HG02970 (cell line): ENCODE data around the gene MST1R.

Experiments used
- ATAC-seq: cut with Tn5 transposase; IDR thresholded peaks from one replicate; pipeline ENCODE4 v1.9.1; 2021; ENCODE audit warnings: mild to moderate bottlenecking, moderate library complexity, moderate number of reproducible peaks; ENCODE audit not compliant: unreplicated experiment, low FRiP score

Gene MST1R

DNA sequence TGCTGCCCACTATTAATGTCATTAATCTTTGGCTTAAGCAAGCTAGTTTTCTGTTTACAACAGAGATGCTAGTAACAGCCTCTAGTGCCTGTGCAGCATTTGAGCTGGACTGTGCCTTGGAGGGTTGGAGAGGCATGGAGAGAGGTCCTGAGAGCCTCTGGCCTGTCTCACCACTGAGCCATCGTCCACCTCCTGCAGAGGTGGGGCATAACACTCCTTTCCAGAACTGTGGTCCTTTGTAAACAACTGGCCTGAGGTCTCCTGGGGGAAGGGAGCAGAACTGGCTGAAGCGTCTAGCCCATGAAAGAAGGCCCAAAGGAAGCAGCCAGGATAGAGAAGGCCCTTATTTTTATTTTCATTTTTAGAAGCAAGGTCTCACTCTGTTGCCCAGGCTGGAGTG, 24.0 kb downstream of the MST1R start:
- no peak for ATAC-seq

DNA sequence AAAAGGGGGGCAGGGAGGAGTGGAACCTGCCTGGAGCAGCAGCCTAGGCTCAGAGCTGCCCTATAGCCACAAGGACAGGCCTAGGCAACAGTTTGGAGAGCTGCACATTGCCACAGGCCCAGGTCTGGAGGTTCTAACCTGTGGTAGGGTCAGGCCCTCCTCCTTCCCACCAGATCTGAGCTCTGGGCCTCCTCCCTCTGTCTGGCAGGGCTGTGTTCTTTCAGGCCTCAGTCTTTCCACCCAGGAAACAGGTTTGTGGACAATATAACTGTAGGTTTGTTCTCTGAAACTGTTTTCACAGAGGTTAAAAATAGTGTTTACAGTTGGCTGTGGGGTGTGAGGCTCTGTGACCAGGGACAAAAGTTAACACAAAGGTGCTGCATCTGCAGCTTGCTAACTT, 25.0 kb downstream of the MST1R start:
- no peak for ATAC-seq

DNA sequence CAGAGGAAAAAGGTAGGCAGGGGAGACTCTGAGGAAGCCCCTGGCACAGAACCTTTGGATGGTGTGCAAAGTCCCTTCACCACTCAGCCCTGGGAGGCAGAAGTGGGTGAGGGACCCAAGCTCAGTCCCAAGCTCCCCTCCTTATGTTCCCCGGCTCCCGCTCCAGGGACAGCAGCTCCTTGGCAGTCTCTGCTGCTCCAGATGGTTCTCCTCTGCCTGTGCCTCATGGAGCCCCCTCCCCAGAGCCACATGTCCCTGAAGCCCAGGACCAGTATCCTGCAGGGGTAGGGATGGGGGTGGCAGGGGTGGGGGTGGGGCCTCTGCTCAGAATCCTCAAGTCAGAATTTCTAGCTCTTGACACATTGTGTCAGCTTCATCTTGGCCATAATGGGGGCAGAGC, 26.0 kb downstream of the MST1R start:
- ATAC-seq, result no peak

DNA sequence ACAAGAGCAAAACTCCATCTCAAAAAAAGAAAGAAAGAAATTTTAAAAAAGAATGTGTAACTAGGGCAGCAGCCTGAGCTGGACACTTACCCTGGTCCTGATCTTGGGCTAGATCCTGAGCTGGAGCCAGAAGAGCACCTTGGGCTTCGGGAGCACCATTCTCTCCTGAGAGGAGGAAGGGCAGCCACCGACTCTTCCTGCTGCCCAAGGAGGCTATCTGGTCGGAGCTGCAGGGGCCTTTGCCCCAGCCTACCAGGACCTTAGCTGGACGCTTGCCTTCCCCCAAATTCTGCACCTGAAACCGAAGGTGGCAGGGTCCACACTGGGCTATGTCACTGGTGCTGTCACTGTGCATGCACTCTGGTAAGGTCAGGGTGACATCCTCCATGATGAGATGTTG, 27.1 kb downstream of the MST1R start:
- ATAC-seq, result no peak

DNA sequence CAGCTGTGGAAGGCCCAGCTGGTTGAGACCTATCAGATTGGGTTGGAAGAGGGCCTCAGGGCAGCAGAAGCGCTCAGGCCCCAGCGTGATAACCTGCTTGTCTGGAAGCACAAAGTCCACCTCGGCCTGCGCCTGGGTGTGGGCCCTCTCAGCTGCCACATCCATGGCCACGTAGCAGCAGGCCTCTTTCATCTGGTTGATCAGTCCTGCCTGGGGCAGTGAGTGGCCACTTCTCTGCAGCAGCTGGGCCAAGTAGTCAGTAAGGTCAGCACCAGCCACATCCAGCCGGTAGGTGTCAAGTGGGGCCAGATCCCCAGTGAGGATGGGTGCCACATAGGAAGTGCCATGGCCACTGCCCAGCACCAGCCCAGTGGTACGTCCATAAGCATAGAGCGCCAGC, 30.1 kb downstream of the MST1R start:
- no peak for ATAC-seq

DNA sequence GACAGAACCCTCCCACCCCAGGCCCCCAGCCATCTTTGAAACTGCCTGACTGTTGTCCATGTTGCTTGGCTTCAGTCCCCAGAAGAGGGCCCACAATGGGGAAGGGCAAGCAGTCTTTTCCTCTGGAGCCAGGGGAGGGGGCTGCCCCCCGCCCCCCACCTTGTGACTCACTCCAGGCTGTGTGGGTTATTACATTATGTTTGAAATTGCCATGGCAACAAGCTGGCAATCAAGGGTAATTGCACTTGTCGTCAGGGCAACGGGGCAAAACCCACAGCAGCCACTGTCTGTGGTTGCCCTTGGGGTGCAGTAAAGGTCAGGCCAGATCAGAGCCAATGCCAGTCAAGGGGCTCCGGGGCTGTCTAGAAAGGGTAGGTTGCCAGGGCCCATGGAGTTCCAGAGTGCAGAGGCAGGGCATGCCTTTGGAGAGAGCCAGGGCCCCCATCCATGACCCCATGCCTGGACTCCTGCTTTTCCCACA, 30.8 kb downstream of the MST1R start:
- ATAC-seq, result no peak

DNA sequence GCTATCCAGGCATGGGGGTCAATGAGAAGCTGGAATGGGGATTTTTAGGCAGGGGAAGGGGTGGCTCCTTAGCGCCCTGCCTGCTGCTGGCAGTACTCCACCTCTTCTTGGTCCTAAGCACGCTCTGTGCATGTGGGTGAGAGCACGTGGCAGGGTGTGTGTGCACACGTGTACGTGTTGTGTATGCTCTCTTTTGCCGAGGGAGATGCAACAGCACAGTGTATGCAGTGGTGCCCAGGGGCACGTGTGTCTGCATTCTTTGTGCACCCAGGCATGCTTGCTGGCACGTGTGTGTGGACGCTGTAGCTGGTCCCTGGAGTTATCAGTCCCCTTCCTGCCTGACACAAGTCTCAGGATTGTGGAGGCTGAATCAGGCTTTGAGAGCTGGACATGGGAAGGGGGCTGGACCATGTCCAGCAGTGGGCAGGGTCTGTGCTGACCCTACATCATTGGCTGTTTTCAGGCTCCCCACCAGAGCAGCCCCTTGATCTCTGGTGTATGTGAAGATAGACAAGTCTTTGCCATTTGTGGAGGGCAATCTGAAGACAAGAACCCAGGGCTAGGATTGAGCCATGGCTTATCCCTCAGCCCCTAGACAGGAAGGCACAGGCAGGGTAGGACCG, 32.0 kb downstream of the MST1R start:
- ATAC-seq, result no peak

DNA sequence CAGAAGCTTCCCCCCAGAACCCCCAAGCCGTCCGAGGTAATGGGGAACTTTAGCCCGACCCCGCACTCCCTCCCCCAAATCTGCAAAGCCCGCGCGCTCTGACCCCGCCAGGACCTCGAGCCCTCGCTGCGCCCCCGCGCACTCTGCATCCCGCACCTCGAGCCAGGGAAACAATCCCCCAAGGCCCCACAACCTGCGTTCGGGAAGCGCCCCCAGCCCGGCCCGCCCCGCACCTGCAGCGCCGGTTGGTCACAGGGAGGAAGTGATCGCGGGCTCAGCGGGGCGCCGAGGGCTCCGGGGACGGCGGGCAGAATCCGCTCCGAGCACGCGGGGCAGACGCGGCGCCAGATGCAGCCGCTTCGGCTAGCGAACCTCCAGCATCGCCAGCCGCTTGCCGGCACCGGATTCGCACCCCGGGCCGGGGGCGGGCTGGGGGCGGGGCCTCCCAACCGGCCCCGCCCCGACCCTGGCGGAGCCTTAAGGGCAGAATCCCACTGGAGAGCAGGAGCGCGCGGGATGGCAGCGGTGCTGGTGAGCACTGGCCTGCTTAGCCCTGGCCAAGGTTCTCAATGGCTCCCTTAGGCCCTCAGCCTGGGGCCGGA, 34.0 kb downstream of the MST1R start, which contains the start of gene CAMKV:
Gene CAMKV (minus strand): TSS at position 382 of the 602 bp plus-strand sequence. CDS start 7,518 bp downstream, outside the sequence.
- ATAC-seq, result no peak

DNA sequence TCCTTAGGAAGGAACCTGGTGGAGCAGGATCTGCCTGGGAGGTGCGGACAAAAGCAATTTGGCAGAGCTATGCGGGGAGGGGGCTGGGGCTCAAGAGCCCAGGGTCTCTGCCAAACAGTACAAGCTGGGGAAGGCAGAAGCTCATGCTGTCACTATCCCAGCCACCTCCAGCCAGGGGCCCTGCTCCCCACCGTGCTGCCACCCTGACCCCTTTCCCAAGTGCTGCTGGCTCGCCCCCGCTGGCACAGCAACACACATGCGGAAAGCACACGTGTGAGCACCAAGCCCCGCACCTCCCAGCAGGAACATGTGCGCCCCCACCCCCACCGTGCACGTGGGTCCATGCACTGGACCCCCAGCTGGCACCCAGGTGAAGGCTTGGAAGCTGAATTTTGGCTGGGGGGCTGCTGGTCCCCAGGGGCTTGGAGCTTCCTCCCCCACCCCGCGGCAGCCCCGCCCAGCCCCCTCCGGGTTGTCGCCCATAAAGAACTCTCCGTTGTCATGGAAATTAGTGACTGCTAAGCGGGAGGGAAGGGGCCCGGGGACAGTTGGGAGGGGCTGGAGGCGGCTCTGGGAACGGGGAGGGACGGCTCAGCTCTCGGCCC, 34.7 kb downstream of the MST1R start:
- ATAC-seq, result no peak

DNA sequence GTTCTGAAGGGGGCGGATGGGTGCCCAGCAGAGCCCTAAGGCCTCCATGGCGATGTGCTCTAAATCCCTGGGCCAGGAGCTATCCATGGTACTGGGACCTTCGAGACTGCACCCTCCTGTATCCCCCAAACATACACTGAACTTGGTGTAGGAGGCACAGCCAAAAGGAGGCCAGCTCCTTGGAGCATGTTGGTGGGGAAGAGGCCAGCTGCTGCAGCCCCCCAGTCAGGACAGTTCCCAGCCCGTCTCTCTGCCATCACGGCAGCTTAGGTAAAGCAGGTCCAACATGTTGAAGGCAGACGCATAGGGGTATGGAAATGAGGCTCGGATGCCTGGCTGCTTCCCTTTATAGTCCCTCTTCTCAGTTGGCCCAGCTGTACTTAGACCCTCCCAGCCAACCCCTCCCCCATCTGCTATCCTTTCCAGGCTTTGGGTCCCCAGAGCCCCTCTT, 35.8 kb downstream of the MST1R start:
- no peak for ATAC-seq

DNA sequence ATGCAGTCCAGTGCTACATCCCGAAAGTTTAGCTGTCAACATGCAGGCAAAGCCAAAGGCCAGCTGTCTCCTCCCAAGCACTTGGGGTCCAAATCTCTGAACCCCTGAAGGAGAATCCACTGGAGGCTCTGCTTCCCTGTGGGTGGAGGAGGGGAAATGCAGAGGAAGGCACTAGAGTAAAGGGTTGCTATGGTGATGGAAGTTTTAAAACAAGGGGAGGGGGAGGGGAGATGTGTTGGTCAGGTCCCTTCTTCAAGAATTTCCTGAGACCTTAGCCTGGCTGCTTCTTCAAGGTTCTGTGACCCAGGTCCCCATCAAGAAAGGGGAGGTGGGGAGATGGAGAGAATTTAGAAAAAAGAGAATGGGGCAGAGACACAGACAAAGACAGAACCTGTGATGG, 36.3 kb downstream of the MST1R start:
- ATAC-seq, result no peak

DNA sequence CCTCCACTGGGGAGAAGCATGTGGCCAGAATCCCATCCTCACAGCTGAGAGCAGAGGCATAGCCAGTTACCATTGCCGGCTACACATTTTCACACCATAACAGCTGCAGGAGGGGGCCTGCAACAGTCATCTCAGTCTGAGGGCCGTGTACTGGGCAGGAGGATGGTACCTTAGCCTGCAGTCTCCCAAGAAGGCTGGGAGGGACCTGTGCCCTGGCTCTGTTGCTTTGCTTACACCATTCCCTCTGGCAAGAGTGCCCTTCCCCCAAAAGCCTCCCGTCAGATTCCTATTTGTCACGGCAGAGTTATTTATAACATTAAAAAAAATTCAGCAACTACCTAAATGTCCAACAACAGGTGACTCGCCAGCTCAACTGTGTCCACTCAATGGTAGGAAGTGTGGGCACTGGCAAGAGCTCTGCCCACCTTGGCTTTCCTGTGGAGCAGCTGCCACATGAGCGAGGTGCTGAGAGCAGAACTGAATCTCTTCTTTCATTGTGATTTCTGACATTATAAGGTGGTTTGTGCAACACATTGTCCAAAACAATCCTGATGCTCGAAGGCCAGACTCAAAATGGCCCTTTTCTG, 38.4 kb downstream of the MST1R start:
- no peak for ATAC-seq

DNA sequence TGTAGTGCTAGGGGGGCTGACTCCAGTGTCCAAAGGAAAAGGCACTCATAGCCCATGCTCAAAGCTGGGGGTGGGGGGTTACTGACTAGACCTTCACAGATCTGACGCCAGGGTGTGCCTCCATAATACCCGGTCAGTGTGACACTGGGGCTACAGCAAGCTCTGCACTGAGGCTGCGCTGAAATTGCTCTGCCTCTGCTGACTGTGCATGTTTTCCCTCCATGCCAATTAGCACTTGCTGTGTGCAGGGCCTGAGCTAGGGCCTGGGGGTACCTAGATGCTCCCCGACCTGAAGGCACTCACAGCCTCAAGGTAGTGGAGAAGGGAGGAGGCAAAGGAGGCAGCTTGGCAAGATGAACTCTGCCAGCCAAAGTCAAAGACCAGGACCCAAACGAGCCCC, 39.2 kb downstream of the MST1R start:
- ATAC-seq, result no peak

DNA sequence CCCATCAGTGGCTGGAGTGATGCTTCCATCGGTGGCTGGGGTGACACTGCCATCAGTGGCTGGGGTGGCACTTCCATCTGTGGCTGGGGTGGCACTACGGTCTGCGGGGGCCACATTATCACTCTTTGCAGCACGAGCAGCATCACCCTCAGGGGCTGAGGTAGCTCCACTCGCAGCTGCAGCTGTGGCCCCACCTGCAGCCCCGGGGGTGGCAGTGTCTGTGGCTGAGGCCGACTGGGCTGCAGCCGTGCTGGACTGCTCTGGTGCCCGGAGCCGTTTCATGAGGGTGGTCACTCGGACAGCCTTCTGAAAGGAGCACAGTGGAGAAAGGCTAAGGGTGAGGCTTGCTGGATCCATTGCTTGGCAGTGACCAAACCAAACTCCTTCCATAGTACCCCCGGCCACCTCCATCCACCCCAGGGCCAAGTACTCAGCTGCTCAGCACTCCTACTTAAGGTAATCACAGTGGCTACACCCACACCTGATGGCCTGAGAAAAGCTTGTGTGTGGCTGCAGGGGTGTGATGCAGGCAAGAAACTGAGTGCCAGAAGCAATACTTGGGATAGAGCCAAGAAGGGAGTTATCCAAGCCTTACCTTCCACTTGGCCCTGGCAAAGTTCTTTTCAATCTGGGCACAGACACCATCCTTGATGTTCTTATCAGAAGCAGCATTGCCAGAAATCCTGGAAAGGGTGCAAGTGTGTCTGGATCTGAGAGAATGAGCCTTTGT, 43.9 kb downstream of the MST1R start:
- no peak for ATAC-seq

DNA sequence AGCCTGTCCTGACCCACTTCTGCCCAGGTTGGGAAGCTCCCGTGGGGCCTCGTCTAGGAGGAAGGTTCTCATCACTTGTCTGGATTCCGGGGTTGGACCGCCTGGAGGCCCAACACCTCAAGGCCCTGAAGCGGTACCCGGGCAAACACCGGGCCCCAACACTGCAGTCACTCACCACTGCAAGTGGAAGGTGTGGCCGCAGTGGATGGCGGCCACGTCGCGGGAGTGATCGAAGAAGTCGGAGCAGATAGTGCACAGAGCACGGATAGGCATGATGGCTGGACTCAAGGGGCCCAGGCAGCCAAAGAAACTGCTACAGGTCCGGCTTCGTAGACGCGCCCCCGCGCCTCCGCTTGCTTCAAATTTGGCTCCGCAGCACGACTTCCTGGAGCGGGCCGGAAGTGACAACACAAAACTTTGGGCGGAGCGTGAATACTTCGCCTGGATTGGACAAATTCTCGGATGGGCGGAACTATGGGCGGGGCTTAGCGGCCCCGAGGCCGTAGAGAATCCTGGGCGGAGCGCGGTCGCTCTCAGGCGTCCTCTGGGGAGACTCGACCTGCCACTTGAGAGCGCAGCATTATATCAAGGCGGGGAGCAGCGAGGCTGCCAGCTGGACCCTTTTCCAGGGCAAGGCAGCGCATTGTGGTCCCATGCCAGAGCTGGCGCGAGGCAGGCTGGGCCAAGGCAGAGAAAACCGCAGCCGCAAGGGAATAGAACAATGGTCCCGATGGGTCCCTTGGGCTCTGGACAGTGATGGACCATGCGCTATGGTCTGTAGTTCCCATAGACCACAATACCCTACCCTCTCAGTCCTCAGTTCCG, 47.3 kb downstream of the MST1R start, which contains the start of gene TRAIP:
Gene TRAIP (minus strand): TSS at position 384 of the 825 bp plus-strand sequence. CDS start 111 bp downstream, at position 273.
- peak; percentile 97 for ATAC-seq

DNA sequence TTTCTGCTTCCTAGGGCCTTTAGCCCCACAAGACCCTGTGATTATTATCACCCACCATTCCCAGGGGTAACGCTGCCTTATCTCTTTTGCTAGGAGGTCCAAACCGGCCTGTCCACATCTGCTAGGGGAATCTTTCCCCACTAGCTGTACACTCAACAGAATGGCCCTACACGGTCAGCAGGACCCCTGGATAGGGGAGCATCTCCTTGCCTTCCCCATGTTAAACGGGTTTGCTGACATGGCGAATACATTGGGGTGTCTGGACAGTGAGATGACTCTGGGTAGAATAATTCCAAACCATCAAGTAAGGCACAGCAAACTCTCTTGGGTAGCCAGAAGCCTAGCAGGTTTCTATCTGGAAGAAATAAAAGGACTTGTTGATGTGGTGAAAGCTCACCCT, 48.0 kb downstream of the MST1R start:
- no peak for ATAC-seq

DNA sequence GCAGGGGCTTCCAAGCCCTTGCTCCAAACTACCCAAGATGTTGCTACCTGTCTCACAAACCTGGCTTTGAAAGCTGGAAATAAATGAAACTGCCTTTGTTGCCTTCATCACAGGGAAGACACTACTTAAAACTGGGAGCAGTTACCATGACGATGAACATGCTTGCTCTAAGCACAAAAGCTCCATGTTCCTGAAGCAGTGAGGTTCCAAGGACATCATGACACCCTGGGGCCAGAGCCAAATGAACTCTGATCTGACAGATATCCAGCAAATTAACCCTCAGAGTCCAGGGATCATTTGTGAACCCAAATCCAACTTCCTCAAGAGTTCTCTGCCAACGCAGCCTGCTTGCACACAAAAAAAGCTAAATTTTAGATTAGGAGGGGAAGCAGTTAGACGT, 58.0 kb downstream of the MST1R start:
- no peak for ATAC-seq

DNA sequence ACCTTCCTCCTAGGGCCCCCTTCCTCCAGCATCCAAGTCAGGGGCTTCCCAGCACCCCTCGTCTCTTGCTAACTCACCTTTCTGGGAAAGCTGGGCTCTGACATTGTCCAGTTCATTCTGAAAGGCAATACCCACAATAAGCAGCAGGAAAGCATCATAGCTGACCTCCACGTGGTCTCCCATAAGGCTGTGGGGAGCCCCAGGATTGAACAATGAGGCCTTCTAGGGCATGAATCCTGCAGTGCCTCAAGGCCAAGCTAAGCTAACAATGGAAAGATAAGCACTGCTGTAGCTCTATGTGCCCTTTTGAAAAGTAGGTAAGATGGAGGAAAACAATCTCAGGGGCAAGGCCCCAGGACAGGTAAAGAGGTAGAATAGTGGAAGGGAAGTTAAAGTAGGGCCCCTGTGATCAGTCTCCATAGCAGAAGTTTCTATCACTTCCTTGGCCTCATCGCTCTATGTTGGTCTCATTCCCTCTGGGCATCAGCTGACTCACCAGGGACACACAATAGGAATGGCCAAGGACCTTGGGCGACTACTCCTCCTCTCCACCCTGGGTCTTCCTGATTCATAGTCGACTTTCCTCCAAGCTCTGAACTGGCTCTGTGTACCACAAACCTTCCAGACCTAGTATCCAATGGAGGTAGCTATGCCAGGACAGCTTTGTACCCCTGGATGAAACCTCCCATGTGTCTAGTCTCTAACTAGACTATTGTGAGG, 59.0 kb downstream of the MST1R start:
- ATAC-seq, result no peak

DNA sequence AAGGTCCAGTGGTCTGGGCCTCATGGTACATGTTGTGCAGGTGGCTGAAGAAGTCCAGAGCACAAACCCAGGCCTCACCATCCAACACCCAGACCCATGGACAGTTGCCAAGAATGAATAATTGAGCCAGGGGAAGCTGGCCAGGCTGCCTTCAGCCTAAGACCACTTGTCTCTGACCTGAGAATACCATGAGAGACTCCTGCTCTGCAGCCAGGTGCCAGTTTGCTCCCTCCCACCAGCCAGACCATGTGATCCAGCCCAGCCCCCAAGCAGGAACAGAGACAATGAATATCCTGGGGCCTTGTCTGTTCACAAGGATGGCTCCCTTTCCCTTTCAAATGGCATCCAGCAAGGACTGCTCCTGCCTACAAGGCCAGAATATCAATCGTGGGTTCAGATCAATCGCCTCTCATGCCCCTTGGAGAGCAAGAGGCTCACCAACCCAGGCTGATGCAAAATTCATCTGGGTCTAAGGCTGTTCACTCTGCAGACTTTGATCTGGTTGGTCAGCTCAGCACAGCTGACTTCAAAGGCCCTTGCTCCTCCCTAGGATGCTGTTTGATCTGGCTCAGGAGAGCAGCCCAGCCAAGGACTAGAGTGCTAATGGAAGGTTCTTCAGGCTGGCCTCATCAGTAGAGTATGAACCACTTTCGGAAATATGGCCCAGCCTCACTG, 60.7 kb downstream of the MST1R start:
- ATAC-seq, result no peak
